DND-41 (cell line): ENCODE results near the gene EML6.

Experiments used
- ATAC-seq: fragments of 200-7000 bp; cut with Tn5 transposase; 3 replicates; pipeline ENCODE4 v1.9.1; 2021; ENCODE audit warnings: low read depth; ENCODE audit not compliant: insufficient read depth
- DNase-seq: peaks from one replicate; pipeline ENCODE4 v3.0.0-alpha.2; 2020
- H2AFZ ChIP-seq: 2 replicates; pipeline ENCODE4 v1.6.0; 2012; ENCODE audit warnings: low read depth, low read length
- H3K27ac ChIP-seq: 2 replicates; pipeline ENCODE4 v1.5.1; 2012; ENCODE audit warnings: low read length, inconsistent platforms
- H3K27me3 ChIP-seq: fragments of 200-600 bp; sonication (generic); 2 replicates; pipeline ENCODE4 v1.6.0; 2012; ENCODE audit warnings: low read length, mild to moderate bottlenecking, inconsistent platforms; ENCODE audit not compliant: insufficient read depth, poor library complexity
- H3K36me3 ChIP-seq: 2 replicates; pipeline ENCODE4 v1.5.1; 2012; ENCODE audit warnings: low read length, inconsistent platforms; ENCODE audit not compliant: insufficient read depth
- H3K4me1 ChIP-seq: 2 replicates; pipeline ENCODE4 v1.5.1; 2012; ENCODE audit warnings: mild to moderate bottlenecking, low read length; ENCODE audit not compliant: insufficient read depth
- H3K4me2 ChIP-seq: 2 replicates; pipeline ENCODE4 v1.6.0; 2012; ENCODE audit warnings: mild to moderate bottlenecking, moderate library complexity, low read length, inconsistent platforms; ENCODE audit not compliant: insufficient read depth
- H3K4me3 ChIP-seq, 2 experiments: fragments of 200-600 bp in 1 of 2; shearing (Covaris generic) in 1 of 2; 2 replicates each; pipeline ENCODE4 v1.5.1; 2012 to 2016; ENCODE audit warnings: inconsistent platforms in 2 of 2, low read length in 2 of 2, mild to moderate bottlenecking in 2 of 2, low read depth in 1 of 2, moderate library complexity in 1 of 2
- H3K79me2 ChIP-seq: 2 replicates; pipeline ENCODE4 v1.6.0; 2012; ENCODE audit warnings: low read length, inconsistent platforms; ENCODE audit not compliant: insufficient read depth
- H3K9ac ChIP-seq: 2 replicates; pipeline ENCODE4 v1.6.0; 2012; ENCODE audit warnings: low read depth, mild to moderate bottlenecking, inconsistent platforms, low read length, moderate library complexity
- H3K9me3 ChIP-seq: 2 replicates; pipeline ENCODE4 v1.5.1; 2012; ENCODE audit warnings: low read length, moderate library complexity, mild to moderate bottlenecking, inconsistent platforms; ENCODE audit not compliant: insufficient read depth, severe bottlenecking
- H4K20me1 ChIP-seq: 2 replicates; pipeline ENCODE4 v1.6.0; 2012; ENCODE audit warnings: low read length; ENCODE audit not compliant: insufficient read depth
- CTCF ChIP-seq: IDR thresholded peaks from 2 replicates; pipeline ENCODE4 v1.5.1; 2012; ENCODE audit warnings: borderline replicate concordance, low read length, moderate library complexity, mild to moderate bottlenecking; ENCODE audit not compliant: poor library complexity, severe bottlenecking; ENCODE audit errors: extremely low read depth
- EZH2 ChIP-seq: IDR thresholded peaks from 3 replicates; pipeline ENCODE4 v1.6.1; 2012; ENCODE audit warnings: borderline replicate concordance, low read depth, mild to moderate bottlenecking, moderate library complexity, low read length, inconsistent platforms; ENCODE audit not compliant: severe bottlenecking

Gene EML6

GRCh38 chr2:54685263-54685775, 38.1 kb upstream of the EML6 start:
- H3K27me3 ChIP-seq = no peaks in the 10 kb centered on the region
- DNase-seq (no peak), ATAC-seq (no peak)
- no peaks in the 10 kb centered on the region for H3K36me3 ChIP-seq
- no peak for TF ChIP-seq CTCF
- no peak for TF ChIP-seq EZH2
- H3K9me3 ChIP-seq = no peaks in the 10 kb centered on the region
- H2AFZ ChIP-seq = no peak overlapping the region
- no peak overlapping the region for H3K9ac ChIP-seq
- no peak overlapping the region for H3K4me2 ChIP-seq
- peaks cover 14% of the 10 kb centered on the region for H3K4me1 ChIP-seq
- no peaks in the 10 kb centered on the region for H3K79me2 ChIP-seq
- no peak overlapping the region for H3K27ac ChIP-seq
- no peaks in the 10 kb centered on the region for H4K20me1 ChIP-seq
- H3K4me3 ChIP-seq = no peak overlapping the region

- Histone ChIP-seq H3K4me2 (no peak overlapping the region), H3K79me2 (no peaks in the 10 kb centered on the region), H2AFZ (no peak overlapping the region), H3K27me3 (no peaks in the 10 kb centered on the region), H4K20me1 (no peaks in the 10 kb centered on the region), H3K9me3 (no peaks in the 10 kb centered on the region), H3K4me3 (no peak overlapping the region), H3K27ac (no peak overlapping the region), H3K9ac (no peak overlapping the region), H3K4me1 (no peaks in the 10 kb centered on the region), H3K36me3 (no peaks in the 10 kb centered on the region)
- DNase-seq (no peak), ATAC-seq (peak; percentile 54; the same call in 2 of the 3 replicates)
- TF ChIP-seq CTCF (no peak), EZH2 (no peak)
Measured at GRCh38 chr2:54687595-54688152, 35.8 kb upstream of the EML6 start.

GRCh38 chr2:54691445-54692135, 31.9 kb upstream of the EML6 start:
- Histone ChIP-seq H3K27me3 (no peaks in the 10 kb centered on the region), H2AFZ (no peak overlapping the region), H3K9me3 (no peaks in the 10 kb centered on the region), H4K20me1 (no peaks in the 10 kb centered on the region), H3K4me1 (no peaks in the 10 kb centered on the region), H3K79me2 (no peaks in the 10 kb centered on the region), H3K36me3 (no peaks in the 10 kb centered on the region), H3K9ac (no peak overlapping the region), H3K4me3 (no peak overlapping the region), H3K27ac (no peak overlapping the region), H3K4me2 (no peak overlapping the region)
- TF ChIP-seq EZH2 = no peak
- TF ChIP-seq CTCF = no peak
- DNase-seq (no peak), ATAC-seq (no peak)
